Measurements from ENCODE around the gene FAM32A. TPM values are rescaled to one million over a fixed set of nuclear protein-coding genes. Genes with fewer than 3 reads are reported as not detected.

The FAM32A gene
- total and polyA plus RNA-seq, 10 of the 15 experiments (the other 5 are each of a cell fraction or from before 2014, with no cell fraction given) = 33.3 to 116 (median 71.9) TPM

GRCh38 chr19:16139752-16140151 is 45.5 kb upstream of the FAM32A start (continued):
- TF ChIP-seq E2F8 (IDR thresholded peaks at IDR 0.05; ENCODE audit: low read depth, partially characterized antibody) (no peak), USF2 (IDR thresholded peaks at IDR 0.05; ENCODE audit: borderline replicate concordance, low read depth, low read length) (no peak), ELK1 (IDR thresholded peaks at IDR 0.05; ENCODE audit: low read depth, low read length) (no peak), BCLAF1 (IDR thresholded peaks at IDR 0.05) (no peak), E4F1 (IDR thresholded peaks at IDR 0.05; ENCODE audit: borderline replicate concordance, partially characterized antibody) (no peak), NFYB (IDR thresholded peaks at IDR 0.05; ENCODE audit: insufficient read depth, low read depth, low read length) (no peak), TAF1 (IDR thresholded peaks at IDR 0.05; ENCODE audit: borderline replicate concordance, low read depth, low read length) (no peak), KLF5 (IDR thresholded peaks at IDR 0.05; ENCODE audit: partially characterized antibody) (no peak), RUNX3 (IDR thresholded peaks at IDR 0.05; ENCODE audit: low read length) (peak; percentile 98), ZNF384 (IDR thresholded peaks at IDR 0.05; ENCODE audit: borderline replicate concordance, low read depth, low read length) (no peak; the same call in 1 of the 2 replicates), TBL1XR1 (IDR thresholded peaks at IDR 0.05; ENCODE audit: low read depth, low read length) (no peak), MTA2 (IDR thresholded peaks at IDR 0.05; ENCODE audit: low read depth) (peak; percentile 79), EED (IDR thresholded peaks at IDR 0.05; ENCODE audit: low read depth) (peak; percentile 90), NR2F1 (conservative IDR thresholded peaks at IDR 0.05) (peak; percentile 94), MXI1 (IDR thresholded peaks at IDR 0.05; ENCODE audit: low read depth, low read length) (no peak), FOS (IDR thresholded peaks at IDR 0.05; ENCODE audit: borderline replicate concordance, extremely low read depth, insufficient read length) (no peak), CTCF (IDR thresholded peaks at IDR 0.05 in 2 of 3, conservative IDR thresholded peaks at IDR 0.05 in 1 of 3; ENCODE audit: control insufficient read depth in 2 of 3, extremely low read depth in 1 of 3, insufficient read depth in 1 of 3, low read depth in 3 of 3, low read length in 3 of 3) (no peak), NFIC (IDR thresholded peaks at IDR 0.05; ENCODE audit: low read depth, low read length) (peak; percentile 83)
